ENCODE measurements around the gene BCAS4. TPM values are rescaled to one million over a fixed set of nuclear protein-coding genes. Genes with fewer than 3 reads are reported as not detected.
A peak's percentile ranks its signal among the peaks of the same experiment; 100 is the strongest.

The BCAS4 gene
- total and polyA plus RNA-seq, 2 experiments from 2014 or later = 22.2 to 24.8 TPM

DNA sequence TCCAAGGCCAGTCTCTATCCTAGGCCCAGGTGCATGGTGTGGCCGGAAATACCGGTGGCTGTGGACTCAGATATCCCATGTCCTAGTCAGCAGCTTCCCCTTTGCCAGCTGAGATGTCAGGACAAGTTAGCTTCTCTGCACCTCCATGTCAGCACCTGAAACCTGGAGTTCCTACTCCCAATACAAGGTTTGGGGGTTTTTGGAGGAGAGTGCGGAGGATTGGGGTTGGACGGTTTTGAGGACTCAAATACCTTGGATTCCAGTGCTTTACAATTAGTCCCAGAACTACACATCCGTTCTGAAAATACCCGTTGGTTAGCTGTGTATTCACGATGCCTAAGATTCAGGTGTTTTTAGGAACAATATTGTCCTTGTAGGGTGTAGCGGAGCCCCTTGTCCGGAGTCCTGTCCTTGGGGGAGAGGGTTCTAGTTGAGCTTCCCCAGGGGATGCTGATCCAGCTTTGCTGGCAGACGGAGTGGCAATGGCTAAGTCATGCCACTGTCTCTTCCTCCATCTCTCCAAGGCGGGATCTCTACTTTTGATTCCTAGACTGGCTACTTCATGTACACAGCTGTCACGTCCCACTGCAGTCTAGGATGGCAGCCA lies 91.4 kb downstream of the BCAS4 start:
- no peak overlapping the region for H3K4me2 ChIP-seq
- H3F3A ChIP-seq (replicated peaks; ENCODE audit: low read depth) = peaks cover 32% of the 10 kb centered on the region
- peak overlapping the region; percentile 59 for H3K27ac ChIP-seq (ENCODE audit: low read depth)
- no peaks in the 10 kb centered on the region for H3K27me3 ChIP-seq (ENCODE audit: insufficient read depth)
- no peak overlapping the region for H3K4me3 Mint-ChIP-seq
- H3K4me1 ChIP-seq (ENCODE audit: insufficient read depth) = no peaks in the 10 kb centered on the region; the same call in 1 of the 2 replicates
- TF ChIP-seq EZH2phosphoT487 (IDR thresholded peaks at IDR 0.05; ENCODE audit: unreplicated experiment) = no peak
- TF ChIP-seq ZNF114 (CRISPR knock-in tag; IDR thresholded peaks at IDR 0.05) = no peak
- TF ChIP-seq, protein P1, sequence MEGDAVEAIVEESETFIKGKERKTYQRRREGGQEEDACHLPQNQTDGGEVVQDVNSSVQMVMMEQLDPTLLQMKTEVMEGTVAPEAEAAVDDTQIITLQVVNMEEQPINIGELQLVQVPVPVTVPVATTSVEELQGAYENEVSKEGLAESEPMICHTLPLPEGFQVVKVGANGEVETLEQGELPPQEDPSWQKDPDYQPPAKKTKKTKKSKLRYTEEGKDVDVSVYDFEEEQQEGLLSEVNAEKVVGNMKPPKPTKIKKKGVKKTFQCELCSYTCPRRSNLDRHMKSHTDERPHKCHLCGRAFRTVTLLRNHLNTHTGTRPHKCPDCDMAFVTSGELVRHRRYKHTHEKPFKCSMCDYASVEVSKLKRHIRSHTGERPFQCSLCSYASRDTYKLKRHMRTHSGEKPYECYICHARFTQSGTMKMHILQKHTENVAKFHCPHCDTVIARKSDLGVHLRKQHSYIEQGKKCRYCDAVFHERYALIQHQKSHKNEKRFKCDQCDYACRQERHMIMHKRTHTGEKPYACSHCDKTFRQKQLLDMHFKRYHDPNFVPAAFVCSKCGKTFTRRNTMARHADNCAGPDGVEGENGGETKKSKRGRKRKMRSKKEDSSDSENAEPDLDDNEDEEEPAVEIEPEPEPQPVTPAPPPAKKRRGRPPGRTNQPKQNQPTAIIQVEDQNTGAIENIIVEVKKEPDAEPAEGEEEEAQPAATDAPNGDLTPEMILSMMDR (conservative IDR thresholded peaks at IDR 0.05; ENCODE audit: low read depth in 2 of 2) = no peak
- TF ChIP-seq, protein P2, sequence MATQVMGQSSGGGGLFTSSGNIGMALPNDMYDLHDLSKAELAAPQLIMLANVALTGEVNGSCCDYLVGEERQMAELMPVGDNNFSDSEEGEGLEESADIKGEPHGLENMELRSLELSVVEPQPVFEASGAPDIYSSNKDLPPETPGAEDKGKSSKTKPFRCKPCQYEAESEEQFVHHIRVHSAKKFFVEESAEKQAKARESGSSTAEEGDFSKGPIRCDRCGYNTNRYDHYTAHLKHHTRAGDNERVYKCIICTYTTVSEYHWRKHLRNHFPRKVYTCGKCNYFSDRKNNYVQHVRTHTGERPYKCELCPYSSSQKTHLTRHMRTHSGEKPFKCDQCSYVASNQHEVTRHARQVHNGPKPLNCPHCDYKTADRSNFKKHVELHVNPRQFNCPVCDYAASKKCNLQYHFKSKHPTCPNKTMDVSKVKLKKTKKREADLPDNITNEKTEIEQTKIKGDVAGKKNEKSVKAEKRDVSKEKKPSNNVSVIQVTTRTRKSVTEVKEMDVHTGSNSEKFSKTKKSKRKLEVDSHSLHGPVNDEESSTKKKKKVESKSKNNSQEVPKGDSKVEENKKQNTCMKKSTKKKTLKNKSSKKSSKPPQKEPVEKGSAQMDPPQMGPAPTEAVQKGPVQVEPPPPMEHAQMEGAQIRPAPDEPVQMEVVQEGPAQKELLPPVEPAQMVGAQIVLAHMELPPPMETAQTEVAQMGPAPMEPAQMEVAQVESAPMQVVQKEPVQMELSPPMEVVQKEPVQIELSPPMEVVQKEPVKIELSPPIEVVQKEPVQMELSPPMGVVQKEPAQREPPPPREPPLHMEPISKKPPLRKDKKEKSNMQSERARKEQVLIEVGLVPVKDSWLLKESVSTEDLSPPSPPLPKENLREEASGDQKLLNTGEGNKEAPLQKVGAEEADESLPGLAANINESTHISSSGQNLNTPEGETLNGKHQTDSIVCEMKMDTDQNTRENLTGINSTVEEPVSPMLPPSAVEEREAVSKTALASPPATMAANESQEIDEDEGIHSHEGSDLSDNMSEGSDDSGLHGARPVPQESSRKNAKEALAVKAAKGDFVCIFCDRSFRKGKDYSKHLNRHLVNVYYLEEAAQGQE (IDR thresholded peaks at IDR 0.05; ENCODE audit: unreplicated experiment) = no peak
- TF ChIP-seq, protein P3, sequence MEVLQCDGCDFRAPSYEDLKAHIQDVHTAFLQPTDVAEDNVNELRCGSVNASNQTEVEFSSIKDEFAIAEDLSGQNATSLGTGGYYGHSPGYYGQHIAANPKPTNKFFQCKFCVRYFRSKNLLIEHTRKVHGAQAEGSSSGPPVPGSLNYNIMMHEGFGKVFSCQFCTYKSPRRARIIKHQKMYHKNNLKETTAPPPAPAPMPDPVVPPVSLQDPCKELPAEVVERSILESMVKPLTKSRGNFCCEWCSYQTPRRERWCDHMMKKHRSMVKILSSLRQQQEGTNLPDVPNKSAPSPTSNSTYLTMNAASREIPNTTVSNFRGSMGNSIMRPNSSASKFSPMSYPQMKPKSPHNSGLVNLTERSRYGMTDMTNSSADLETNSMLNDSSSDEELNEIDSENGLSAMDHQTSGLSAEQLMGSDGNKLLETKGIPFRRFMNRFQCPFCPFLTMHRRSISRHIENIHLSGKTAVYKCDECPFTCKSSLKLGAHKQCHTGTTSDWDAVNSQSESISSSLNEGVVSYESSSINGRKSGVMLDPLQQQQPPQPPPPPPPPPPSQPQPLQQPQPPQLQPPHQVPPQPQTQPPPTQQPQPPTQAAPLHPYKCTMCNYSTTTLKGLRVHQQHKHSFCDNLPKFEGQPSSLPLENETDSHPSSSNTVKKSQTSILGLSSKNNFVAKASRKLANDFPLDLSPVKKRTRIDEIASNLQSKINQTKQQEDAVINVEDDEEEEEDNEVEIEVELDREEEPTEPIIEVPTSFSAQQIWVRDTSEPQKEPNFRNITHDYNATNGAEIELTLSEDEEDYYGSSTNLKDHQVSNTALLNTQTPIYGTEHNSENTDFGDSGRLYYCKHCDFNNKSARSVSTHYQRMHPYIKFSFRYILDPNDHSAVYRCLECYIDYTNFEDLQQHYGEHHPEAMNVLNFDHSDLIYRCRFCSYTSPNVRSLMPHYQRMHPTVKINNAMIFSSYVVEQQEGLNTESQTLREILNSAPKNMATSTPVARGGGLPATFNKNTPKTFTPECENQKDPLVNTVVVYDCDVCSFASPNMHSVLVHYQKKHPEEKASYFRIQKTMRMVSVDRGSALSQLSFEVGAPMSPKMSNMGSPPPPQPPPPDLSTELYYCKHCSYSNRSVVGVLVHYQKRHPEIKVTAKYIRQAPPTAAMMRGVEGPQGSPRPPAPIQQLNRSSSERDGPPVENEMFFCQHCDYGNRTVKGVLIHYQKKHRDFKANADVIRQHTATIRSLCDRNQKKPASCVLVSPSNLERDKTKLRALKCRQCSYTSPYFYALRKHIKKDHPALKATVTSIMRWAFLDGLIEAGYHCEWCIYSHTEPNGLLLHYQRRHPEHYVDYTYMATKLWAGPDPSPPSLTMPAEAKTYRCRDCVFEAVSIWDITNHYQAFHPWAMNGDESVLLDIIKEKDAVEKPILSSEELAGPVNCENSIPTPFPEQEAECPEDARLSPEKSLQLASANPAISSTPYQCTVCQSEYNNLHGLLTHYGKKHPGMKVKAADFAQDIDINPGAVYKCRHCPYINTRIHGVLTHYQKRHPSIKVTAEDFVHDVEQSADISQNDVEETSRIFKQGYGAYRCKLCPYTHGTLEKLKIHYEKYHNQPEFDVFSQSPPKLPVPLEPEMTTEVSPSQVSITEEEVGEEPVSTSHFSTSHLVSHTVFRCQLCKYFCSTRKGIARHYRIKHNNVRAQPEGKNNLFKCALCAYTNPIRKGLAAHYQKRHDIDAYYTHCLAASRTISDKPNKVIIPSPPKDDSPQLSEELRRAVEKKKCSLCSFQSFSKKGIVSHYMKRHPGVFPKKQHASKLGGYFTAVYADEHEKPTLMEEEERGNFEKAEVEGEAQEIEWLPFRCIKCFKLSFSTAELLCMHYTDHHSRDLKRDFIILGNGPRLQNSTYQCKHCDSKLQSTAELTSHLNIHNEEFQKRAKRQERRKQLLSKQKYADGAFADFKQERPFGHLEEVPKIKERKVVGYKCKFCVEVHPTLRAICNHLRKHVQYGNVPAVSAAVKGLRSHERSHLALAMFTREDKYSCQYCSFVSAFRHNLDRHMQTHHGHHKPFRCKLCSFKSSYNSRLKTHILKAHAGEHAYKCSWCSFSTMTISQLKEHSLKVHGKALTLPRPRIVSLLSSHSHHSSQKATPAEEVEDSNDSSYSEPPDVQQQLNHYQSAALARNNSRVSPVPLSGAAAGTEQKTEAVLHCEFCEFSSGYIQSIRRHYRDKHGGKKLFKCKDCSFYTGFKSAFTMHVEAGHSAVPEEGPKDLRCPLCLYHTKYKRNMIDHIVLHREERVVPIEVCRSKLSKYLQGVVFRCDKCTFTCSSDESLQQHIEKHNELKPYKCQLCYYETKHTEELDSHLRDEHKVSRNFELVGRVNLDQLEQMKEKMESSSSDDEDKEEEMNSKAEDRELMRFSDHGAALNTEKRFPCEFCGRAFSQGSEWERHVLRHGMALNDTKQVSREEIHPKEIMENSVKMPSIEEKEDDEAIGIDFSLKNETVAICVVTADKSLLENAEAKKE (CRISPR knock-in tag; IDR thresholded peaks at IDR 0.05) = no peak
- no peak for TF ChIP-seq EZH2 (IDR thresholded peaks at IDR 0.05; ENCODE audit: low read depth, unreplicated experiment)
- no peak for TF ChIP-seq JUNB (IDR thresholded peaks at IDR 0.05; ENCODE audit: unreplicated experiment)
- TF ChIP-seq, protein P4, sequence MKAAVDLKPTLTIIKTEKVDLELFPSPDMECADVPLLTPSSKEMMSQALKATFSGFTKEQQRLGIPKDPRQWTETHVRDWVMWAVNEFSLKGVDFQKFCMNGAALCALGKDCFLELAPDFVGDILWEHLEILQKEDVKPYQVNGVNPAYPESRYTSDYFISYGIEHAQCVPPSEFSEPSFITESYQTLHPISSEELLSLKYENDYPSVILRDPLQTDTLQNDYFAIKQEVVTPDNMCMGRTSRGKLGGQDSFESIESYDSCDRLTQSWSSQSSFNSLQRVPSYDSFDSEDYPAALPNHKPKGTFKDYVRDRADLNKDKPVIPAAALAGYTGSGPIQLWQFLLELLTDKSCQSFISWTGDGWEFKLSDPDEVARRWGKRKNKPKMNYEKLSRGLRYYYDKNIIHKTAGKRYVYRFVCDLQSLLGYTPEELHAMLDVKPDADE (IDR thresholded peaks at IDR 0.05) = no peak
- no peak for TF ChIP-seq NANOG (IDR thresholded peaks at IDR 0.05; ENCODE audit: borderline replicate concordance)
- no peak for TF ChIP-seq CREB1 (CRISPR knock-in tag; IDR thresholded peaks at IDR 0.05; ENCODE audit: low read depth)
- TF ChIP-seq ZNF331 (CRISPR knock-in tag; IDR thresholded peaks at IDR 0.05; ENCODE audit: low read depth) = no peak
- no peak for TF ChIP-seq STAT1 (IDR thresholded peaks at IDR 0.05; ENCODE audit: unreplicated experiment)
- no peak for TF ChIP-seq POLR2AphosphoS5 (IDR thresholded peaks at IDR 0.05; ENCODE audit: low read depth)
- no peak overlapping the region for H3K4me3 ChIP-seq
- peaks cover 6% of the 10 kb centered on the region for H3K27me3 Mint-ChIP-seq (ENCODE audit: insufficient read depth, low read depth, poor library complexity)
- 0 out of 2 replicates have a peak overlapping the region, but pooled peaks have one; percentile 18 for H3K27ac Mint-ChIP-seq
- DNase-seq (ENCODE audit: low spot score) (no peak), ATAC-seq (peak; percentile 13; the same call in 2 of the 3 replicates)
- H4K20me1 ChIP-seq (replicated peaks; ENCODE audit: insufficient read depth) = peaks cover 42% of the 10 kb centered on the region
- H3K9me3 Mint-ChIP-seq = no peaks in the 10 kb centered on the region
- H2AFZ ChIP-seq = no peak overlapping the region
- H3K36me3 ChIP-seq (ENCODE audit: insufficient read depth) = peaks cover 14% of the 10 kb centered on the region; the same call in 1 of the 2 replicates
- no peaks in the 10 kb centered on the region for H3K79me2 ChIP-seq (replicated peaks; ENCODE audit: insufficient read depth)
- no peaks in the 10 kb centered on the region for H3K9me2 ChIP-seq (ENCODE audit: insufficient read depth)
- peaks cover 34% of the 10 kb centered on the region for H3K36me3 Mint-ChIP-seq (ENCODE audit: low read depth)
- H3K4me1 Mint-ChIP-seq = no peaks in the 10 kb centered on the region; the same call in 1 of the 3 replicates

Data from GM23338 (cell line).